IPS-NIHi7 (cell line): Measurements from ENCODE around the gene PHF1.
"Not testable (repeated sequence)": the region's sequence is repeated elsewhere in the genome, so short reads cannot be mapped to it uniquely, and the experiment has no call there.

Experiments used
- DNase-seq: peaks from one replicate; pipeline ENCODE4 v3.0.0; 2012; ENCODE audit warnings: mixed read lengths; ENCODE audit errors: extremely low spot score

The PHF1 gene

GRCh38 chr6:33410711-33411631 is at the start of gene PHF1:
TSS of gene PHF1 (plus strand) at chr6:33411014. CDS start at chr6:33412264, 1,250 bp downstream.
- DNase-seq: peak; percentile 68

- not testable (repeated sequence) for DNase-seq
These were observed 47.3 kb upstream of the PHF1 start for GRCh38 chr6:33363486-33363885.

DNA sequence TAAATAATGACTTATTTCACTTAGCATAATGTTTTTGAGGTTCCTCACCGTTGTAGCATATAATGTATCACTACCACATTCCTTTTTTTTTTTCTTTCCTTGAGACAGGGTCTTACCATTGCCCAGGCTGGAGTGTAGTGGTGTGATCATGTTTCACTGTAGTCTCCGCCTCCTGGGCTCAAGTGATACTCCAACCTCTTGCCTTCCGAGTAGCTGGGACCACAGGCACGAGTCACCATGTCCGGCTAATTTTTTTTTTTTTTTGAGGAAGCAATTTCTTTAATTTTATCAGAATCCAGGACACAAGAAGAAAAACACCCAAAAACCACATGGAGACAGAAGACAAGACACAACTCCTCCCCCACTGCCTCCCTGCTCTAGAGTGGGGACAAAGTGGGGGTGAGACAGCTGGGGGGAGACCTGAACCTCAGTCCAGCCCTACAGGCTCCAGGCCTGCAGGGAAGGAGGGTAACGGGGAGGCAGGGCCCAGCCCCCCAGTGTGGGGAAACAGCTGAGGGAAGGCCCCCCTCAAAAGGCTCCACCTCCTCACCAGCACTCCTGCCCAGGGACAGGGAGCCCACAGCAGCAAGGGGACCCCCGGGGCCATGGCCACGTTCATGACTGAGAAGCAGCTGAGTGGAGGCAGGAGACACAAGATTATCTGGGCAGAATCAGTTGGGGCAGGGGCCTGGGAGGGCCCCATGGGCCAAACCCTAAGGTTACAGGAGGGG is 46.2 kb upstream of the PHF1 start:
- not testable (repeated sequence) for DNase-seq

DNA sequence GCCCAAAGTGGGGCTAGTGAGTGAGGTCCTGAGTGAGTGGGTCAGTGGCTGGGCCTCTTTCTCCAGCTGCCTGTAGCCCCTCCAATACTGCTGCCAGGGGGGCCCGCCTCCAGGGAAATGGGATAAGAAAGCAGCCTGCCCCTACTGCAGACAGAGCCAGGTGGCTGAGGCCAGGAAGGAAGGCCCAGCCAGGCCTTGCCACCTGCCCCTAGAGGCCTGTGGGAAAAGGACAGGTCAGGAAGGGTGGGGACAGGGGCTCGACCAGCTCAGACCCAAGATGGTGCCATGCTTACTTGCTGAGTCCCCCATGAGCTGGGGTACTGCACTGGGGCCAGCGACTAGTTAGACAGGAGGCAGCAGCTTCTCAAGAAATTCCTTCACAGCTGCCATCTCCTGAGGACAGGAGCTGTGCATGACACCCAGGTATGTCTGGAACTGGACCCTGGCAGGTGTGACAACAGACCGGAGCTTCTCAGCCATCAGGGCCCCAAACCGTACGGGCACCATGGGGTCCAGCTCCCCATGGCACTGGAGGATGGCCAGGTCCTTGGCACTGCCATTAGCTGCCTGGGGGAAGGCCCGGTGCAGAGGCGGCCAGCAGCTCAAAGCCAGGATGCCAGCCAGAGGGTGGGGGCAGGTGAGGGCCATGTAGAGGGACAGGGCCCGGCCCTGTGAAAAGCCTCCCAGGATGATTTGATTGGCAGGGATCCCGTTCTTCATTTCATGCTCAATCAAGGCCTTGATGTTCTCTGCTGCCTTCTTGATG is 45.4 kb upstream of the PHF1 start:
- DNase-seq: not testable (repeated sequence)

- DNase-seq: no peak
These were observed 43.7 kb upstream of the PHF1 start for GRCh38 chr6:33367009-33367714.

- not testable (repeated sequence) for DNase-seq
These were observed 43.1 kb upstream of the PHF1 start for GRCh38 chr6:33367715-33368025.

DNA sequence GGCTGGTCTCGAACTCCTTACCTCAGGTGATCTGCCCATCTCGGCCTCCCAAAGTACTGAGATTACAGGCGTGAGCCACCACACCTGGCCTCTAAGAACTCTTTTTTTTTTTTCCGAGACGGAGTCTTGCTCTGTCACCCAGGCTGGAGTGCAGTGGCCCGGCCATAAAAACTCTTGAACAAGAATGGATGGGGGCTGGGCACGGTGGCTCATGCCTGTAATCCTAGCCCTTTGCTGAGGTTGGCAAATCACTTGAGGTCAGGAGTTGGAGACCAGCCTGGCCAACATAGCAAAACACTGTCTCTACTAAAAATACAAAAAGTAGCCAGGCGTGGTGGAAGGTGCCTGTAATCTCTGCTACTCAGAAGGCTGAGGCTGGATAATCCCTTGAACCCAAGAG is 38.9 kb upstream of the PHF1 start:
- not testable (repeated sequence) for DNase-seq

DNA sequence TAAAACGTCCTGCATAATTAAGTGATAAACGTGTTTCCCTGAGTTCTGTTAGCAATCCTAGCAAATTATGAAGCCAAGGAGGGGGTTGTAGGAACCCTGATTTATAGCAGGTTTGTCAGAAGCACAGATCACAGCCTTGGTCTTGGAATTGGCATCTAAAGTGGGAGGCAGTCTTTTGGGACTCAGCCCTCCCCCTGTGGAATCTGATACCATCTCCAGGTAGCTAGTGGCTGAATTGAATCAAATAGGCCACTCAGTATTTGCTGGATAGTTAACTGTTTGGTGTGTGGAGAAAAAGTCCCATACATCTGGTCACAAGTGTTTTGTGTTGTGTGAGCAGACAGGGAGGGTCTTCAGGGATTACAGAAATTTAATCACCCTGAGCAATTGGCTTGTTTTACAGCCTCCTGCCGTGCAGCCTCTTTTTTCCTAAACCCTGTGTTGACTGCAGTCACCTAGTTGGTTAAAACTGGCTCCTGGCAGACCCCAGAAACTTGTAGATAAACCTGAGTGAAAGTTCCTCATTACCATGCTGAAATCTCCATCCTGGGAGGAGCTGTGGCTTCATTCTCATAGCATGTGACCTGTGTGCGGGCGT is 38.2 kb upstream of the PHF1 start:
- DNase-seq: no peak

- no peak for DNase-seq
These were observed 36.6 kb upstream of the PHF1 start for GRCh38 chr6:33373960-33374910.

DNA sequence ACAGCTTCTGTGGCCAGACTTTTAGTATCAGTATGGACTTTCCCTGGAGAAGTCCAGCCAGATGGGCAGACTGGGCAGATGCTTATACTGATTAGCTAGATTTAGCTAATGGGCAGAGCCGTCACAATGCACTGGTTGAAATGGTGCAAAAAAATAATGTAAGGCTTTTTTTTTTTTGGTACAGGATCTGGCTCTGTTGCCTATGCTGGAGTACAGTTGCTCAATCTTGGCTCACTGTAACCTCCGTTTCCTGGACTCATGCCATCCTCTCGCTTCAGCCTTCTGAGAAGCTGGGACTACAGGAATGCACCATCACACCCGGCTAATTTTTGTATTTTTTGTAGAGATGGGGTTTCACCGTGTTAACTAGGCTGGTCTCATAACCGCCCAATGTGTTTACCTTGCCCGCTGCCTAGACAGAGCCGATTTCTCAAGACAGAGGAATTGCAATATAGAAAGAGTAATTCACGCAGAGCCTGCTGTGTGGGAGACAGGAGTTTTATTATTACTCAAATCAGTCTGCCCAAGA is 35.6 kb upstream of the PHF1 start:
- no peak for DNase-seq

GRCh38 chr6:33377171-33377570 is 33.6 kb upstream of the PHF1 start:
- no peak for DNase-seq

DNA sequence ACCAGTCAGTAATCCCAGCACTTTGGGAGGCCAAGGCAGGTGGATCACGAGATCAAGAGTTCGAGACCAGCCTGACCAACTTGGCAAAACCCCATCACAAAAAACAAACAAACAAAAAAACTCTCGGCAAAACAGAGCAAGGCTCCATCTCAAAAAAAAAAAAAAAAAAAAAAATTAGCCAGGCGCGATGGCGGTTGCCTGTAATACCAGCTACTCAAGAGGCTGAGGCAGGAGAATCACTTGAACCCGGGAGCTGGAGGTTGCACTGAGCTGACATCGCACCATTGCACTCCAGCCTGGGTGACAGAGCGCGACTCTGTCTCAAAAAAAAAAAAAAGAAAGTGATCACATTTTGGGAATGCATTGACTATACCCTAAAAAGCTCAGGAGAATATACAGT is 31.6 kb upstream of the PHF1 start:
- DNase-seq: not testable (repeated sequence)

DNA sequence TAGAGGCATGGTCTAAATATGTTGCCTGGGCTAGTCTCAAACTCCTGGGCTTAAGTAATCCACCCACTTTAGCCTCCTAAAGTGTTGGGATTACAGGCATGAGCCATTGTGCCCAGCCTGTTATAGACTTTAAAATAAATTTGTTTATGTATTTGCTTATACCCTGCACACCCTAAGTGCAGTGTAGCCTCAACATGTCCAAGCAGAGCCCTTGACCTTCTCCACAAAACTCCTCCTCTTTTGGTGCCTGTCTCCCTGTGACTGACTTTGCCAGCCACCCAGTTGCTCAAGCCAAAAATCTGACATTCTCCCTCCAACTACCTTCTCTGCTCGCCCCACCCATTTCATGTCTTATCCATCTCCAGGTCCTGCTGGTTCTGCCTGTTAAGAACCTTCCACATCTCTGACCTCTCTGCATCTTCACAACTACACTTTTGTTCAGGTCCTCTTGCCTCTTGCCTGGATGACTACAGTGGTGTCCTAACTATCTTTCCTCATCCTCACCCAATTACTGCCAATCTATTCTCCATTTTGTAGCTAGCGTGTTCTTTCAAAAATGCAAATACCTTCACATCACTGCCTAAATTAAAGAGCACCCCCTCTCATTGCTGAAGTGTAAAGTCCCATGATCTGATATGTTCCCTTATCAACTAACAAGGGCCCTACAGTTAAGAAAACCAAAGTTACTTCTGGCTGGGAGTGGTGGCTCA is 30.4 kb upstream of the PHF1 start:
- no peak for DNase-seq

- DNase-seq: no peak
These were observed 27.2 kb upstream of the PHF1 start for GRCh38 chr6:33383427-33384185.

DNA sequence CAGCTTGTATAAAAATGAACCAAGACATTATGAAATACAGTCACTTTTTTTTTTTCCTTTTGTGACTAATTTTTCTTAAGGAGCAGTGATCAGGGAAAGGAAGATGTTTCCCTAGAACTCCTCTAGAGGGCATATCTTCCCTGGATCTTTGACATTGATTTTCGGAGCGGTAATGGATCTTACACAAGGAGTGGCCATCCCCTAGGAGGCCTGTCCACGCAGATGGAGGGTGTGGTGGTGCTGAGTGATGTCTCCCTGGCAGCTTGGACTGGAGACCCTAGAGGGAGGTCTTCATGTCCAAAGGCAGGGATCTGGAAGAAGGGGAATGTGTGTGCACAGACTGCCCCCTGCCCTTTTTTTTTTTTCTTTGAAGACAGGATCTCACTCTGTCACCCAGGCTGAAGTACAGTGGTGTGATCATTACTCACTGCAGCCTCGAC is 26.2 kb upstream of the PHF1 start:
- DNase-seq: peak; percentile 45

DNA sequence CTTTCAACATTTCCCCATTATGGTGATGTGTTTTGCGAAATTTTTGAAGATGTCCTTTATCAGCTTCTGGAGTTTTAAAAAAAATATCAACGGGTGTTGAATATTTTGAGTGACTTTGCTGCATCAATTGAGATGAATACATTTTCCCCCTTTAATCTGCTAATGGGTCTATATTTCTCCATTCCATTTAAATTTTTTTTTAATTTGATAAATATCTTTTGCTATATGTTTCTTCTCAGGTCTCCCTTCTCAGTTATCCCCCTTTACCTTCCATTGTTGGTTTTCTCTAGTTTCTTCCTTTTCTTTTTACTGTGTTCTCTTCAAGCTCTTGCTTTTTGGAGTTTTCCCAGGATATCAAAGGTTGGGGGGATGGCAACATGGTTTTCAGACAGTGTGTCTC is 20.6 kb upstream of the PHF1 start:
- DNase-seq: no peak

DNA sequence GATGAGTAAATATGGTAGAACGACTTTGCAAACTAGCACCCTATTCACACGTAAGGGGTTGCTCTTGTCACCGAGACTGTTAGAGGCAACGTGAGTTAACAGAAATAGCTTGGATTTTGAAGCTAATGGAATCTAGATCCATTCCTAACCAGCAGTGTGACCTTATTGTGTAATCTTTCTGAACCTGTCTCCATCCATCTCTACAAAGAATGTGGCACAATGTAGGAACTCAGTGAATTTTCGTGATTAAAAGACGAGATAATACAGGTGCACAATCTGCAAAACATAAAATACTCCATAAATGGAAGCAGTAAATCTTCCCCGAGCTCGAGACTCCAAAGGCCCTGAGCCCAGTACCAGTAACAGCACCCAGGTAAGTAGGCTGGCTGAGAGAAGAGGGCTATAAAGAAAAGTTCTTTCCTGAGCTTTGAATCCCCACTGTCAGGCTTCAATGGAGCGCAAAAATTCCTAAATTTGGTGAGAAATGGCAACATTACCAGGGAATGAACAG is 20.0 kb upstream of the PHF1 start:
- no peak for DNase-seq

DNA sequence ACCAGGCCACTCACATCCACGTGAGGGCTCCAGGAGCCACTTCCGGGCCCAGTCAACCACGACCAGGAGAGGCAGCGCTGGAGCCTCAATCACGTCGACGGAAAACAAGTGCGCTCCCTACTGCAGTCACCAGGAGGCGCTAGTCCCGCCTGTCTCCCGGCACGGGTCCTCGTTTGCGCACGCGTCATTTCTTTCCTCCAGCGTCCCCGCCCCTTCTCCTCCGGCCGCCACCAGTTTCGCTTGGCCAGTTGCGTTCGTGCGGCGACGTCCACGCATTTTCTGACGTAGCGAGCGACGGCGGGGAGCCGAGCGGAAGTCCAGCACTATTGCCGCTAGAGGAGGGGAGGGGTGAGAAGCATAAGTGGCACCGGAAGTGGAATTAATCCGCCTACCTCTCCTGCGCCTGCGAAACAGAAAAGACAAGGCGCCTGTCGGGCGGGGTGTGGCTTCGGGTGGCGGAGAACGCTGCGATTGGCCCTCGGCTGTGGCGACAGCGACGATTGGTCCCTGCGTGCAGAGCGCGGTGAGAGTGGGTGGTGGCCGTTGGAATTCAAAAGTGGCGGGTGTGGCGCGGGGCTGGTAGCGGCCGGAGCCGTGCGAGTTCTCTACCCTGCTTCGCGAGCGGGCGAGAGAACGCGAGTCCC is 19.4 kb upstream of the PHF1 start, which contains the start of gene KIFC1:
Gene KIFC1, plus strand, starts transcription at position 546 of the 644 bp plus-strand sequence. CDS start 163 bp downstream, outside the sequence.
- DNase-seq: peak; percentile 95
